ENCODE results near the gene CDKN3.

DNA sequence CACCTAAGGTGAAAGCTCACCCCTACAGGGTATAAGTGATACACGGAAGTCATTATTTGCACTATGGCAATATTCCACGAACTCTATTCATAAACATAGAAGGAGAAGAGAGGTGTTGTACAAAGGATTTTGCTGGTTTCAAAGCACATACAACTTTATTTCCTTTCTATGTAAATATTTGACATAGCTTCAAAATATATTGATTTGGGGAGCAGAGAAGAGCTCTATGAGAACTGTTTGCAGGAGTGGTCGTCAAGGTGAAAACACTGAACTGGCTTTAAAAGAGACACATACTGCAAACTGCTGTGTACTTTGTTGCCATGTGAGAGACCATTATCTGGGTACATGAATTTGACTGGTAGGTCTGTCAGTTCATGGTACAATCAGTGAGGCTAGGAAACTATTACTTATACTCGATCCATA is 27.7 kb downstream of the CDKN3 start:
- TF ChIP-seq CTCF (conservative IDR thresholded peaks at IDR 0.05; ENCODE audit: low read length) (no peak), EZH2phosphoT487 (IDR thresholded peaks at IDR 0.05; ENCODE audit: borderline replicate concordance) (no peak)

All from Loucy (cell line).